Naive thymus-derived CD8-positive, alpha-beta T cell (primary cell): ENCODE data around the gene CRTC2. TPM values are rescaled to one million over a fixed set of nuclear protein-coding genes. Genes with fewer than 3 reads are reported as not detected.
A peak's percentile ranks its signal among the peaks of the same experiment; 100 is the strongest.

Source experiments
- ATAC-seq, 2 donors: fragments of 150-1000 bp; cut with Tn5 transposase in 1 of 2; sonication (Bioruptor Pico), chemical (Tn5 transposase) in 1 of 2; 1 replicate in 1 of 2; 2 replicates in 1 of 2; pipeline ENCODE4 v1.10.0; 2021; ENCODE audit warnings: mild to moderate bottlenecking in 2 of 2, moderate library complexity in 2 of 2
- POLR2A ChIA-PET: fragments of 350-600 bp; sonication (Branson Sonifier 250); formaldehyde crosslinking; loops from one replicate; lab custom pipeline; 2021; ENCODE audit warnings: antibody characterized with exemption; lab: Charles Lee
- DNase-seq, 10 donors: peaks; one replicate each; pipeline versions ENCODE4 v3.0.0 to v3.0.0-alpha.2; 2020 to 2022
- H3K27ac Mint-ChIP-seq, 10 donors: one replicate each; pipeline ENCODE4 v1.8.0; 2020 to 2022; ENCODE audit warnings: mild to moderate bottlenecking in 10 of 10, mixed read lengths in 10 of 10, moderate library complexity in 4 of 10, inconsistent platforms in 1 of 10
- H3K27me3 Mint-ChIP-seq, 5 donors: one replicate each; pipeline ENCODE4 v1.8.0; 2021 to 2022; ENCODE audit warnings: mixed read lengths in 5 of 5
- H3K36me3 Mint-ChIP-seq, 3 donors: one replicate each; pipeline ENCODE4 v1.8.0; 2020 to 2022; ENCODE audit warnings: mixed read lengths in 3 of 3, mild to moderate bottlenecking in 2 of 3, inconsistent platforms in 1 of 3
- H3K4me1 Mint-ChIP-seq, 4 donors: one replicate each; pipeline ENCODE4 v1.8.0; 2021 to 2022; ENCODE audit warnings: mixed read lengths in 4 of 4
- H3K4me3 Mint-ChIP-seq, 10 donors: one replicate each; pipeline ENCODE4 v1.8.0; 2020 to 2022; ENCODE audit warnings: mild to moderate bottlenecking in 10 of 10, mixed read lengths in 10 of 10, moderate library complexity in 6 of 10, inconsistent platforms in 1 of 10
- H3K9me3 Mint-ChIP-seq, 9 donors: one replicate each; pipeline ENCODE4 v1.8.0; 2020 to 2022; ENCODE audit warnings: mixed read lengths in 9 of 9, mild to moderate bottlenecking in 3 of 9, inconsistent platforms in 1 of 9, moderate library complexity in 1 of 9
- polyA plus RNA-seq, 3 donors: library from polyadenylated mRNA; unstranded; fragments of 300-500 nt; fragmentation: Illumina TruSeq; gene quantifications; one replicate each; pipeline ENCODE4 v1.2.3, GENCODE V29; 2021
- total RNA-seq, 8 experiments: library from RNA in 2 of 8; stranded (reverse) in 2 of 8; gene quantifications; one replicate each; pipeline ENCODE4 v1.2.3 and lab custom pipeline; 2021 to 2026

CRTC2 gene
- total and polyA plus RNA-seq, 5 experiments from 2014 or later = 21.4 to 147 (median 49.6) TPM

GRCh38 chr1:153960206-153960605, 1.8 kb upstream of the CRTC2 start:
- Mint-ChIP-seq H3K4me1 (peaks cover 35 to 75% (median 61%) of the 10 kb centered on the region in 4 donors), H3K9me3 (peaks cover 0 to 2% (median 0%) of the 10 kb centered on the region in 9 donors), H3K4me3 (no peak overlapping the region)

GRCh38 chr1:153959454-153959853, 1.0 kb upstream of the CRTC2 start:
- H3K4me1 Mint-ChIP-seq = peaks cover 35 to 80% (median 63%) of the 10 kb centered on the region in 4 donors
- H3K4me3 Mint-ChIP-seq = peak overlapping the region in 4 of 10 donors; percentile 26 to 95 (median 52)
- H3K27ac Mint-ChIP-seq = peak overlapping the region; percentile 28 to 97 (median 92)
- DNase-seq (no peak), ATAC-seq (no peak)
- POLR2A ChIA-PET = interaction anchor here (0.8 to 13.8 kb wide), 7 partner anchors 8 to 37 kb away, joined by 3 to 315 read pairs (median 61); partner anchors contain the start of genes CREB3L4, DENND4B, GATAD2B and JTB
- peaks cover 0 to 2% (median 0%) of the 10 kb centered on the region in 9 donors for H3K9me3 Mint-ChIP-seq
- peaks cover 0 to under 1% (median 0%) of the 10 kb centered on the region in 3 donors for H3K36me3 Mint-ChIP-seq
- no peaks in the 10 kb centered on the region for H3K27me3 Mint-ChIP-seq

More at GRCh38 chr1:153960206-153960605, 1.8 kb upstream of the CRTC2 start:
- no peaks in the 10 kb centered on the region for H3K36me3 Mint-ChIP-seq
- DNase-seq = no peak
- H3K27me3 Mint-ChIP-seq = no peaks in the 10 kb centered on the region
- H3K27ac Mint-ChIP-seq = peak overlapping the region in 6 of 10 donors; percentile 28 to 95 (median 82)
- no peak for ATAC-seq
- POLR2A ChIA-PET = interaction anchor here (0.8 to 13.8 kb wide), 4 partner anchors 10 to 38 kb away, joined by 3 to 315 read pairs (median 52); partner anchors contain the start of genes DENND4B, GATAD2B and RPS27

GRCh38 chr1:153958961-153959260, 499 bp upstream of the CRTC2 start:
- H3K4me1 Mint-ChIP-seq = peaks cover 38 to 80% (median 63%) of the 10 kb centered on the region in 4 donors
- POLR2A ChIA-PET = interaction anchor here (0.6 to 13.8 kb wide), 7 partner anchors 9 to 132 kb away, joined by 3 to 315 read pairs (median 61); partner anchors contain the start of genes CREB3L4, DENND4B, GATAD2B and JTB
- H3K27ac Mint-ChIP-seq = peak overlapping the region; percentile 85 to 98 (median 96)
- peak overlapping the region; percentile 86 to 100 (median 98) for H3K4me3 Mint-ChIP-seq
- no peak for ATAC-seq
- no peaks in the 10 kb centered on the region for H3K27me3 Mint-ChIP-seq
- peaks cover 0 to 2% (median 0%) of the 10 kb centered on the region in 9 donors for H3K9me3 Mint-ChIP-seq
- DNase-seq = no peak
- peaks cover 0 to 6% (median 0%) of the 10 kb centered on the region in 3 donors for H3K36me3 Mint-ChIP-seq

- Mint-ChIP-seq H3K9me3 (no peaks in the 10 kb centered on the region), H3K4me3 (peak overlapping the region; percentile 86 to 100 (median 98)), H3K4me1 (peaks cover 36 to 78% (median 62%) of the 10 kb centered on the region in 4 donors), H3K27me3 (no peaks in the 10 kb centered on the region), H3K36me3 (peaks cover 0 to 17% (median 5%) of the 10 kb centered on the region in 3 donors), H3K27ac (peak overlapping the region; percentile 85 to 98 (median 96))
- DNase-seq (peak in 7 of 10 donors; percentile 27 to 71 (median 50)), ATAC-seq (peak; percentile 23 to 29)
- POLR2A ChIA-PET = interaction anchor here (0.9 to 13.8 kb wide), 8 partner anchors 10 to 38 kb away, joined by 3 to 315 read pairs (median 52); partner anchors contain the start of genes CREB3L4, DENND4B, GATAD2B and JTB
These were observed 685 bp downstream of the CRTC2 start for GRCh38 chr1:153957744-153958110.

GRCh38 chr1:153956997-153957715, 1.3 kb downstream of the CRTC2 start:
- no peaks in the 10 kb centered on the region for H3K27me3 Mint-ChIP-seq
- ATAC-seq (peak in 1 of 2 donors; percentile 2), DNase-seq (no peak)
- peak overlapping the region; percentile 85 to 98 (median 96) for H3K27ac Mint-ChIP-seq
- peaks cover 0 to 22% (median 5%) of the 10 kb centered on the region in 3 donors for H3K36me3 Mint-ChIP-seq
- H3K9me3 Mint-ChIP-seq = no peaks in the 10 kb centered on the region
- peaks cover 31 to 73% (median 58%) of the 10 kb centered on the region in 4 donors for H3K4me1 Mint-ChIP-seq
- peak overlapping the region; percentile 86 to 100 (median 98) for H3K4me3 Mint-ChIP-seq
- POLR2A ChIA-PET = interaction anchor here (0.8 to 13.8 kb wide), 10 partner anchors 10 to 285 kb away, joined by 3 to 315 read pairs (median 32); partner anchors contain the start of genes CREB3L4, DENND4B, GATAD2B and JTB

GRCh38 chr1:153954826-153955225, 3.6 kb downstream of the CRTC2 start:
- POLR2A ChIA-PET = interaction anchor here (1.0 to 8.7 kb wide), 7 partner anchors 8 to 36 kb away, joined by 4 to 118 read pairs (median 24); partner anchors contain the start of genes CREB3L4, DENND4B, JTB and RAB13

GRCh38 chr1:153953859-153954365, 4.5 kb downstream of the CRTC2 start:
- POLR2A ChIA-PET = interaction anchor here (2.9 to 8.7 kb wide), 6 partner anchors 9 to 37 kb away, joined by 12 to 118 read pairs (median 42); partner anchors contain the start of genes CREB3L4, DENND4B, JTB and RAB13
- H3K27ac Mint-ChIP-seq = peak overlapping the region; percentile 47 to 97 (median 86)
- no peak for DNase-seq
- peaks cover 4 to 53% (median 11%) of the 10 kb centered on the region in 3 donors for H3K36me3 Mint-ChIP-seq
- no peaks in the 10 kb centered on the region for H3K9me3 Mint-ChIP-seq
- H3K4me1 Mint-ChIP-seq = peaks cover 40 to 61% (median 57%) of the 10 kb centered on the region in 4 donors
- H3K27me3 Mint-ChIP-seq = no peaks in the 10 kb centered on the region
- peak overlapping the region in 7 of 10 donors; percentile 14 to 83 (median 41) for H3K4me3 Mint-ChIP-seq
- ATAC-seq = no peak

More at GRCh38 chr1:153954826-153955225, 3.6 kb downstream of the CRTC2 start:
- no peak for DNase-seq
- Mint-ChIP-seq H3K9me3 (no peaks in the 10 kb centered on the region), H3K4me3 (peak overlapping the region in 8 of 10 donors; percentile 10 to 95 (median 40)), H3K4me1 (peaks cover 40 to 63% (median 60%) of the 10 kb centered on the region in 4 donors), H3K27me3 (no peaks in the 10 kb centered on the region), H3K27ac (peak overlapping the region in 8 of 10 donors; percentile 71 to 97 (median 90)), H3K36me3 (peaks cover 4 to 46% (median 11%) of the 10 kb centered on the region in 3 donors)
- no peak for ATAC-seq

- DNase-seq (no peak), ATAC-seq (no peak)
- Mint-ChIP-seq H3K36me3 (peaks cover 4 to 71% (median 11%) of the 10 kb centered on the region in 3 donors), H3K9me3 (no peaks in the 10 kb centered on the region), H3K27me3 (no peaks in the 10 kb centered on the region), H3K27ac (peak overlapping the region in 8 of 10 donors; percentile 24 to 86 (median 60)), H3K4me3 (no peak overlapping the region), H3K4me1 (peaks cover 32 to 58% (median 53%) of the 10 kb centered on the region in 4 donors)
- POLR2A ChIA-PET = interaction anchor here (0.6 to 1.5 kb wide), 2 partner anchors 29 to 419 kb away, joined by 3 to 6 read pairs; partner anchors contain the start of gene GATAD2B
These were observed 6.6 kb downstream of the CRTC2 start for GRCh38 chr1:153951801-153952200.

- no peak for ATAC-seq
- no peak overlapping the region for H3K4me3 Mint-ChIP-seq
- peaks cover 4 to 72% (median 11%) of the 10 kb centered on the region in 3 donors for H3K36me3 Mint-ChIP-seq
These were observed 7.2 kb downstream of the CRTC2 start for GRCh38 chr1:153951183-153951582.

GRCh38 chr1:153946622-153947241, 11.7 kb downstream of the CRTC2 start, which contains the start of gene DENND4B:
DENND4B (minus strand) TSS chr1:153946718; CDS start chr1:153944374, 2,344 bp downstream.
- H3K9me3 Mint-ChIP-seq = no peaks in the 10 kb centered on the region
- DNase-seq = peak; percentile 46 to 85 (median 70)
- H3K27me3 Mint-ChIP-seq = no peaks in the 10 kb centered on the region
- peaks cover 32 to 63% (median 47%) of the 10 kb centered on the region in 4 donors for H3K4me1 Mint-ChIP-seq
- H3K4me3 Mint-ChIP-seq = peak within 1 kb of the TSS; percentile 91 to 98 (median 94)
- H3K36me3 Mint-ChIP-seq = peaks cover 4 to 65% (median 8%) of the 10 kb centered on the region in 3 donors
- POLR2A ChIA-PET = interaction anchor here (0.8 to 14.0 kb wide), 23 partner anchors 7 to 326 kb away, joined by 3 to 315 read pairs (median 5); partner anchors contain the start of genes CREB3L4, CRTC2, GATAD2B and ILF2
- H3K27ac Mint-ChIP-seq = peak within 1 kb of the TSS; percentile 92 to 98 (median 95)
- ATAC-seq = peak; percentile 57 to 60

More at GRCh38 chr1:153951183-153951582, 7.2 kb downstream of the CRTC2 start:
- DNase-seq = no peak
- POLR2A ChIA-PET = interaction anchor here (0.6 to 14.0 kb wide), 4 partner anchors 11 to 418 kb away, joined by 3 to 315 read pairs (median 4); partner anchors contain the start of genes CREB3L4, CRTC2, GATAD2B and JTB
- H3K27ac Mint-ChIP-seq = peak overlapping the region in 4 of 10 donors; percentile 9 to 84 (median 64)
- peaks cover 29 to 53% (median 48%) of the 10 kb centered on the region in 4 donors for H3K4me1 Mint-ChIP-seq
- no peaks in the 10 kb centered on the region for H3K9me3 Mint-ChIP-seq
- no peaks in the 10 kb centered on the region for H3K27me3 Mint-ChIP-seq
